Measurements from ENCODE around the gene UBE2G1.

Gene UBE2G1

GRCh38 chr17:4334776-4335584 is 31.5 kb downstream of the UBE2G1 start:
- no peak for DNase-seq

DNA sequence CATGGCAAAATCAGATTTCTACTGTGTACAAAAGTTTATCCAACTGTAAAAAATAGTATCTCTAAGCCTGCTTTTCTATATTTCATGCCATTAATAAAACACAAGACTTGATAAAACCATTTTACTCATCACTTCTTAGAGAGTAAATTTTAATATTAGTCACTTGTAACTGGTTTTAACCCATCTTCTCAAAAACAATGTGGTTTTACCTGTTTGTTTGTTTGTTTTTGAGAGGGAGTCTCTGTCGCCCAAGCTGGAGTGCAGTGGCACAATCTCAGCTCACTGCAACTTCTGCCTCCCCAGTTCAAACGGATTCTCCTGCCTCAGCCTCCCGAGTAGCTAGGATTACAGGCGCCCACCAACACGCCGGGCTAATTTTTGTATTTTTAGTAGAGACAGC is 32.1 kb downstream of the UBE2G1 start:
- DNase-seq = no peak

GRCh38 chr17:4333041-4333440 is 33.4 kb downstream of the UBE2G1 start:
- no peak for DNase-seq

DNA sequence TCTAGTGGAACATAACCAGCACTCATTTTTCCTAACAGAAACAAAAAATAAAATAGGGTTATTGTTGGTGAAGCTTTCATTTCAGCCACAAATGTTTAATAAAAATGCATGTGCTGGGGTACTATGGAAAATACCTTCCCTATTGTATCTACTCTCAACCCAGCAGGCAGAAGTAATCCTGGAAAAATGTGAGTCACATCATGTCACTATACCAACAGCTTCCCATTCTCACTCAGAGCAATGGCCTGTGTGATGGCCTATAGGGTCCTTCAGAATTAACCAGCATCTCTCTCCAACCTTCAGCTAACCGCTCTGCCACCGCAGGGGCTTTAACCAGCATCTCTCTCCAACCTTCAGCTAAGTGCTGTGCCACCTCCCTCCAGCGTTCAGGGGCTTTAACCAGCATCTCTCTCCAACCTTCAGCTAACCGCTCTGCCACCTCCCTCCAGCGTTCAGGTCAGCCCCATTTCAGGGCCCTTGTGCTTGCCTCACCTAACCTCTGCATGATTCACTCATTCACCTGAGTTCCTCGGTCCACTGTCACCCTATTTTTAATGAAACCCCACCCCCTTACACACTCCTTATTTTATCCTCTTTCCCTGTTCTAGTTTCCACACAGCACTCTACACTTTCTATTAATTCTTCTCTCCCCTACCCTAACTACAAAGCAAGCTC is 34.0 kb downstream of the UBE2G1 start:
- no peak for DNase-seq

DNA sequence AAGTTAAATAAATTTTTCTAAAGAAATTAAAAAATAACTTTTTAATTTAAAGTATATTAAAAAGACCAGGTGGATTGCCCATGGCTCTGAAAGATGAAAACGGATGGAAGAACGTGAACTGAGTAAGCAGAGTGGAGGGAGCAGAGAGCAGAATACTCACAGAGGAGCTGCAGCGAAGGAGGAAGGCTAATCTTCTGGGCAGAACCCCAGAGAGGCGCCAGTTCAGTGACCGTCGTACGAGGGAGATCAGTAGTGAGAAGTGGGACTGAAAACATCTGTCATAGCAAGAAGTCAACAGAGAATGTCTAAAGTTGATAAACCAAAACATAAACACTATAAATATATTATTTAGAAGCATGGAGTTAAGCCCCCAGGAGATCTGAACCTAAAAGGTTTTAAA is 34.9 kb downstream of the UBE2G1 start:
- DNase-seq = no peak

DNA sequence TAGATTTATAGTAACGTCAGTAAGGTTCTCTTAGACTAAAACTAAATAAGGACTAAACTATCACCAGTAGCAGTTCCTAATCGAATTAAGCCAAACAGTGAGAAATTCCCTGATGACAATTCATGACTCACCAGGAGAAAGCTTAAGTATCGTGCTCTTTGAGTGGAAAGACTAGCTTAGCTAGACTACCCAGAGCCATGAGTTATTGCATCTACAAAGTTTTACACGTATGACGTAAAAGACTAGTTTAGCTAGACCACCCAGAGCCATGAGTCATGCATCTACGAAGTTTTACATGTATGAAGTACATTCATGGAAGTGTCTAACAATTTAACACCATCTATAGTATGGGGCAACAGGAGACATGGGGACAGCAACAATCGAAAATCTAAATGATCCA is 36.6 kb downstream of the UBE2G1 start:
- no peak for DNase-seq

DNA sequence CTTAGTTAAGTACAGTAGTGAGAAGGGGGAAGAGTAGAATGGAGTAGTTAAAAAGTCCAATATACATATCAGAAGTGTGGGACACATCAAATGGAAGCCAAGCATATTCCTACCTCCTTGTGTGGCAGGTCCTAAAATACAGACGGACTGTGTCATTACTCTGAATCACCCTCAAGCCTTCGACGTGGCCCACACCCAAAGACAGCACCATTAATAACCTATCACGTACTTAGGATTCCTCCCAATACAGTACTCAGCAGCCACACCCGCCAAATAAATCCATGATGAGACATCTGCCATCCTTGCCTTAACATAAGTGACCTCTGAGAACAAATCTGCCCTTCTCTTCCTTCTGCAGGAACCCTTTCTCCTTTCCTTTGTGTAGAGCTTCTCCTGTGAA is 38.9 kb downstream of the UBE2G1 start:
- no peak for DNase-seq

- no peak for DNase-seq
Observed at GRCh38 chr17:4326608-4327007, 39.9 kb downstream of the UBE2G1 start.

DNA sequence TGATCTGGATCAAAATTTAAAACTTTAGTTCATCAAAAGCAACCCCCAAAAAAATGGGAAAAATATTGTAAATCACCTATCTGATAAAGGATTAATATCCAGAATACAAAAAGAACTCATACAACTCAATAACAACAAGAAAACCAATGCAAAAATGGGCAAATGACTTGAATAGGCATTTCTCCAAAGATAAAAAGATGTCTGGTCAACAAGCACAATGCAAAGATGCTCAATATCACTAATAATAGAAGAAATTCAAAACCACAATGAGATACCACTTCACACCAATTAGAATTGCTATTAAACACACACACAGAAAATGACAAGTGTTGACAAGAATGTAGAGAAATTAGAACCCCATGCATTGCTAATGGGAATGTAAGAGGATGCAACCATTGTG is 40.4 kb downstream of the UBE2G1 start:
- DNase-seq = no peak

DNA sequence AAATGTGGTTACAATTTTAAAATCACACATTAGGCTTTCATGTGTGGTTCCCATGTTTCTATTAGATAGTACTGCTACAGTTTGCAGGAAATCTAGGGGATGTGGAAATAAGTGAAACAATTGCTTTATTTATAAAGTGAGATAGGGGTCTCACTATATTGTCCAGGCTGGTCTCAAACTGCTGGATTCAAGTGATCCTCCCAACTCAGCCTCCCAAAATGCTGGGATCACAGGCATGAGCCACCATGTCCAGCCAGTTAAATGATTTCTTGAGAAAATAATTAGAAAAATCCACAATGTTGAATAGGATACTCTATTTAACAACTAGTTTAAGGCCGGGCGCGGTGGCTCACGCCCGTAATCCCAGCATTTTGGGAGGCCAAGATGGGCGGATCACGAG is 42.0 kb downstream of the UBE2G1 start:
- DNase-seq = no peak

DNA sequence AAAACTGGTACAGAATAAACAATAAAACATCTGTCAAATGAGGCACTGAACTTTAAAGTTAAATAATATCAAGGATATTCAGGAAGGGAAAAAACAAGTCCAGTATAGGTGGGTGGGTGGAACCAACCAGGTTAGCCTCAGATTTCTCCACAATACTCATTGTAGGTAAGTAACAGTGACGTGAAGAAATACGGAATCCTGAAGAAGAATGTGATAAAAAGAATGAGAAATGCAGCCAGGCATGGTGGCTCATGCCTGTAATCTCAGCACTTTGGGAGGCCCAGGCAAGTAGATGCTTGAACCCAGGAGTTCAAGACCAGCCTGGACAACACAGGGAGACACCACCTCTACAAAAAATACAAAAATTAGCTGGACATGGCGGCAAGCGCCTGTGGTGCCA is 47.3 kb downstream of the UBE2G1 start:
- DNase-seq = no peak

DNA sequence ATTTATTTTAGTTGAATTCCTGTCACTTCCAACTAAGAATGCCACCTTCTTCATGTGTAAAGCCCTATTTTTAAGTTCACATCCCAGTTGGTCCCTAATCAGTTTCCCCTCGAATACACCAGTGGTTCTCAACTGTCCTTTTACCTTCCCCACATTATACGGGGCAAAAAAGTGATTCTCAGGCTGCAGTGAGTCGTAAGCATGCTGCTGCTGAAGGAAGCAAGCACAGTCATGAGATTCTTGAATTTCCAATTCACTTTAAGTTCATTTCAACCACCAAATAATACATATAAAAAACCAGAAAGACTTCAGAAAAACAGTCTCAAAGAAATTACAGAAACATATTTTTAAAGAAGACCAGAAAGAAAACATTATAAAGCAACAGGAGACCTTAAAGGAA is 47.9 kb downstream of the UBE2G1 start:
- no peak for DNase-seq

- no peak for DNase-seq
Observed at GRCh38 chr17:4318186-4318585, 48.3 kb downstream of the UBE2G1 start.

DNA sequence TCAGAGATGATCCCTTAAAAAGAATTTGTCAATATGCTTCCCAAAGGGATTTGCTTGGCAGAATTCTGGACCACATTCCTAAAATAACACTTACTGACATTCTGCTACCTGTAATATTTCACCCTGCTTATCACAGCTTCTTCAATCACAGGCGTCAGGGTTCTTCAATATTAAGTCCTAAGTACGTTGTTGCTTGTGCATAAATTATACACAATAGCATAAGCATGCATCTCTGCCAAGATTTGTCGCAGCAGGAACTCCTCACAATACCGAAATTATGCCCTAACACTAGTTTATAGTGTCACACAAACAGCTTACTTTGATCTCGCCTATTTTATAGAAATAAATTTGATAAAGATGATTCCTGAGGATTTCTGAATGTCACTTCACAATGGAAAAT is 48.9 kb downstream of the UBE2G1 start:
- DNase-seq = no peak

- no peak for DNase-seq
Observed at GRCh38 chr17:4316648-4317047, 49.8 kb downstream of the UBE2G1 start.

DNA sequence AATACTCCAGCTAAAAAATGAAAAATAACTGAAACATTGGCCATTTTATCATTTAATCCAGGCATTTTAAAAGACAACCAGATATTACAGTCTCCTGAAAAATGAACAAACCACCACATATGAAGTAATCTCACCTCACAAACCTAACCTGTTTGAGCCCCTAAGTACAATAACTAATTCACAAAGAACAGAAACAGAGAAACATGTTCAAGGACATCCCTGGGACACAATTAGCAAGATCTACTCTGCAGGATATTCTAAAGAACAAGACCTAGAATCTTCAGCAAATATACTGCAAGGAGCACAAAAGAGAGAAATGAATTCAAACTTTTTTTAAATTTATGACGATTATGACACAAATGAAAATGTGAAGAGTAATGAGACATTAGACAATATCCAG is 51.9 kb downstream of the UBE2G1 start:
- DNase-seq = no peak

- no peak for DNase-seq
Observed at GRCh38 chr17:4314179-4314578, 52.3 kb downstream of the UBE2G1 start.

GRCh38 chr17:4313221-4314114 is 53.0 kb downstream of the UBE2G1 start:
- DNase-seq = no peak

DNA sequence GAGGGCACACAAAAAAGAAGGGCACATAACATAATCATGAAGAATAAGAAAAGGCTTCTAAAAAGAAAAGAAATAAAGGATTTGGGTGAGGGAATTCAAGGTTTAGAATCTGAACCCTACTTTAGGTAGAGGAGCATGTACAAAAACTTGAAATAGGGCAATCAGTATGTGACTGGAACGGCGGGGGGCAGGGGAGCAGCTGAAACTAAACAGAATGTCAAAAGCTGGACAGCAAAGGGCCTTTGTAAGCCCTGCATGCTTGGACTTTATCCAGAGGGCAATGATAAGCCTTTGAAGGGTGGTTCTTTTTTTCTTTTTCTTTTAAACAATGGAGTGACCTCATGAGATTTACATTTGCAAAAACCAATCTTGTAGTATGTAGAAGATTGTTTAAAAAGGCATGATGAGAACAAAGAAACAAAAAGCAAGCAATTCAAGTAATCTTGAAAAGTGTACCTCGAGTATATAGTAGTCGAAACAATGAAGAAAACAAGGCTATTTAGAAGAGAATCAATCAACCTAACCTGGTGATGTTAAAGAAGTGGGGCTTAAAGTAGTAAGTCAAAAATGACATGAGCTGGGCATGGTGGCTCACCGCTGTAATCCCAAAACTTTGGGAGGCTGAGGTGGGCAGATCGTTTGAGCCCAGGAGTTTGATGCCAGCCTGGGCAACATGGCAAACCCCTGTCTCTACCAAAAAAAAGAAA is 56.0 kb downstream of the UBE2G1 start:
- peak in 20 of 51 donors; percentile 4 to 47 (median 24) for DNase-seq

DNA sequence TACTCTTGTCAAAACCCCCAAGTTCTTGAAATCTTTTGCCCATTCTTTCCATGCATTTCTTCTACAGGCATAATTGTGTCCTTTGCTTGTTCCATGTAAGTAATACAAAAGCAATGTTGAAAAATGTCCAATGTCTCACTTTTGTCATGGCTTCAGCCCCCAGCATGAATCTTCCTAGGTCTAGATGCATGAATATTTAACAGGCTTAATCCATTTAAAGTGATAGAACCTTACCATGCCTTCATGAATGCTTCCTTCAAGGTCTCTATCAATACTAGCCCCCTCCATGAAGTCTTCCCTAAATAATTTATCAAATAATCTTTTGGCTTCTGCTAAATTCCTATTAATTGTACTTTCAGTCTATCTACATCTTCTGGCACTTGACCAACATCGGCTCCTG is 56.6 kb downstream of the UBE2G1 start:
- DNase-seq = no peak

DNA sequence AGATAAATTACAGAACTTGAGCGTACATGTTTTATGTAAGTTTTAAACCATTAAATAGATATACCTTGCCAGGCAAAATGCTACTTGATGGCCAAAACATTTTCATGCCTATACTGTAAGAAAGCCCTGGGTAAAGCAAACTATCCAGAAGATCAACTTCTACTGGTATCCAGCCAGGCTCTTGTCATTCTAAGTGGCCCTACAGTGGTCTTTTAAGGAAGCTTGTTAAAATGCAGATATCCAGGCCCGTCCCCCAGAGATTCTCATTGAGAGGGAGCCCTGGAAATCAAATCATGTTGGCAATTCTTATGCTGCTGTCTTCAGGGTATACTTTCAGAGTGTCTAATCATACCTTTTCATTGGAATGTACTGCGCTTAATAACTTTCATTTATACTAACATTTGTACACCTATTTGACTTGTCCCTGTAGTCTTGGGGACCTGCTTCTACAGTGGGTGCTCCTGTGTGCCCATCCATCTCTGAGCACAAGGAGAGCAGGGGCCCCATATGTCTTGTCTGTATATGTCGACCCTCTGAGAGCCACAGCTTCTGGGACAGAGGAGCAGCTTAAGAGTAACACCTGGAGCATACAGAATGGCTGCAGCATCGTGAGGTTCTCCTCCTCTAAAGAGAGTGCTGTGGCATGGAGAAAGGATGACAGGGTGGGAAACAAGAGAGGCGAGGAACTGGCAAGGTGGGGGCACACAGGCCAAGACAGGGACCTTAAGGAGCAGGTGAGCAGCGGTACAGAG is 59.1 kb downstream of the UBE2G1 start:
- DNase-seq = no peak

Measured in hypothalamus (tissue), 51 donors.